ENCODE results near the gene GRIN2A. TPM values are rescaled to one million over a fixed set of nuclear protein-coding genes. Genes with fewer than 3 reads are reported as not detected.

The GRIN2A gene
- total RNA-seq, 1 donor from 2014 or later = not detected

DNA sequence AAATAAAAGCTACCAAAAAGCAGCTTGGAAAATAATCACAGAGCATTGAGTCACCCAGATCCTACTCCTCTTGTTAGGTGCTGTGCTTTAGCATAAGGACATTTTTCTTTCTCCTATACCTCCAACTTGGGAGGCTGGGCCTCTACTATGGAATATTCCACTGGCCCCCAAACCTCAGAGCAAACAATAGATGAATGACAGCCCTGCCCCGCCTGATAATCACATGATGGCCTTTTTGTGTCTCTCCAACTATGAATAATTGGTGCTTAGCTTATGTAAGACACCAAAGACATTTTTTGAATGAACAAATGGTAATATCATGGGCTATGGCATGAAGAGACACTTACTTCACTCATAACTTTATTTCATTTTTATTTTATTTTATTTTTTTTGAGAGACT, 250.2 kb downstream of the GRIN2A start:
- no peak overlapping the region for H3K4me3 ChIP-seq (ENCODE audit: low read depth, low read length)
- H3K36me3 ChIP-seq (ENCODE audit: control insufficient read depth, insufficient read depth, low read length) = no peaks in the 10 kb centered on the region
- DNase-seq (ENCODE audit: low read depth) (no peak), FAIRE-seq (no peak)
- H3K27me3 ChIP-seq (ENCODE audit: control insufficient read depth, insufficient read depth, low read length) = no peaks in the 10 kb centered on the region
- TF ChIP-seq, protein P1, sequence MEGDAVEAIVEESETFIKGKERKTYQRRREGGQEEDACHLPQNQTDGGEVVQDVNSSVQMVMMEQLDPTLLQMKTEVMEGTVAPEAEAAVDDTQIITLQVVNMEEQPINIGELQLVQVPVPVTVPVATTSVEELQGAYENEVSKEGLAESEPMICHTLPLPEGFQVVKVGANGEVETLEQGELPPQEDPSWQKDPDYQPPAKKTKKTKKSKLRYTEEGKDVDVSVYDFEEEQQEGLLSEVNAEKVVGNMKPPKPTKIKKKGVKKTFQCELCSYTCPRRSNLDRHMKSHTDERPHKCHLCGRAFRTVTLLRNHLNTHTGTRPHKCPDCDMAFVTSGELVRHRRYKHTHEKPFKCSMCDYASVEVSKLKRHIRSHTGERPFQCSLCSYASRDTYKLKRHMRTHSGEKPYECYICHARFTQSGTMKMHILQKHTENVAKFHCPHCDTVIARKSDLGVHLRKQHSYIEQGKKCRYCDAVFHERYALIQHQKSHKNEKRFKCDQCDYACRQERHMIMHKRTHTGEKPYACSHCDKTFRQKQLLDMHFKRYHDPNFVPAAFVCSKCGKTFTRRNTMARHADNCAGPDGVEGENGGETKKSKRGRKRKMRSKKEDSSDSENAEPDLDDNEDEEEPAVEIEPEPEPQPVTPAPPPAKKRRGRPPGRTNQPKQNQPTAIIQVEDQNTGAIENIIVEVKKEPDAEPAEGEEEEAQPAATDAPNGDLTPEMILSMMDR (IDR thresholded peaks at IDR 0.05; ENCODE audit: insufficient read depth, low read length, severe bottlenecking) = no peak

DNA sequence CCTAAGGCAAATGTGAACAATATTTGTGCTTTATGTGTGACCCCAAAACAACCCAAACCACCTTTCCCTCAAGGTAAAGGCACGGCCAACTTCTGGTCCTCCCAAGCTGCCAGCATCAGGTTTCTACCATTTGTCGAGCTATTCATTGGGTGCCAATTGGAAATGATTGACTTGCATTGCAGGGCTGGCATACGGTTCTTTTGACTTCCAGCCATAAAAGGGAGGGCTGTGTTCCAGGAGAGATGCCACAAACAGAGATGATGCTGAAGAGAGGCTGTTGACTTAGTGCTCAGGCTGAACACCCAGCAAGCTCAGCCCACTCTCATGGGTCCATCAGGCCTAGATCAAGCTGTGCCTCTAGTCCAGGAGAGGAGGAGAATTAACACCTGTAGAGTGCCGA, 252.4 kb downstream of the GRIN2A start:
- Histone ChIP-seq H3K36me3 (ENCODE audit: control insufficient read depth, insufficient read depth, low read length) (no peaks in the 10 kb centered on the region), H3K27me3 (ENCODE audit: control insufficient read depth, insufficient read depth, low read length) (no peaks in the 10 kb centered on the region), H3K4me3 (ENCODE audit: low read depth, low read length) (no peak overlapping the region)
- FAIRE-seq = no peak
- TF ChIP-seq, protein P1 (IDR thresholded peaks at IDR 0.05; ENCODE audit: insufficient read depth, low read length, severe bottlenecking) = no peak
- DNase-seq (ENCODE audit: low read depth) = no peak

DNA sequence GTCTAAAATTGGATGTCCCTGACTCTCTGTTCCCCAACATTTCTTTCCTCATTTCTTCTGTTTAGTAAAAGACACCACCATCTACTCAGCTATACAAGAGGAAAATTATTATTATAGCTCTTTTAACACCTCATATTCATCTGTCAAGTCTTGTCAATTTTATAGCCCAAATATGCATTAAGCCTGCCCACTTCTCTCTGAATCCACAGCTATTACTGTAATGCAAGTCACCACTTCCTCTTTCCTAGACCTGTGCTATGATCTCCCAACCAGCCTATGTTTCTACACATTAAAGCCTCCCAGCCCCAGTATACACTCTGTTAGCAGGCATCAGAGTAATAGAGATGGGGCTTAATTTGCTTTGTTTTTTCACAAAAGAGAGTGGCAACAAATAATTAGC, 252.9 kb downstream of the GRIN2A start:
- no peaks in the 10 kb centered on the region for H3K36me3 ChIP-seq (ENCODE audit: control insufficient read depth, insufficient read depth, low read length)

GRCh38 chr16:9922441-9922840, 259.8 kb downstream of the GRIN2A start:
- Histone ChIP-seq H3K36me3 (ENCODE audit: control insufficient read depth, insufficient read depth, low read length) (no peaks in the 10 kb centered on the region), H3K4me3 (ENCODE audit: low read depth, low read length) (no peak overlapping the region), H3K27me3 (ENCODE audit: control insufficient read depth, insufficient read depth, low read length) (no peaks in the 10 kb centered on the region)
- DNase-seq (ENCODE audit: low read depth) (no peak), FAIRE-seq (no peak)
- TF ChIP-seq, protein P1 (IDR thresholded peaks at IDR 0.05; ENCODE audit: insufficient read depth, low read length, severe bottlenecking) = no peak

More for the DNA sequence above, 252.9 kb downstream of the GRIN2A start:
- FAIRE-seq (no peak), DNase-seq (ENCODE audit: low read depth) (no peak)
- no peak overlapping the region for H3K4me3 ChIP-seq (ENCODE audit: low read depth, low read length)
- no peaks in the 10 kb centered on the region for H3K27me3 ChIP-seq (ENCODE audit: control insufficient read depth, insufficient read depth, low read length)
- TF ChIP-seq, protein P1 (IDR thresholded peaks at IDR 0.05; ENCODE audit: insufficient read depth, low read length, severe bottlenecking) = no peak

DNA sequence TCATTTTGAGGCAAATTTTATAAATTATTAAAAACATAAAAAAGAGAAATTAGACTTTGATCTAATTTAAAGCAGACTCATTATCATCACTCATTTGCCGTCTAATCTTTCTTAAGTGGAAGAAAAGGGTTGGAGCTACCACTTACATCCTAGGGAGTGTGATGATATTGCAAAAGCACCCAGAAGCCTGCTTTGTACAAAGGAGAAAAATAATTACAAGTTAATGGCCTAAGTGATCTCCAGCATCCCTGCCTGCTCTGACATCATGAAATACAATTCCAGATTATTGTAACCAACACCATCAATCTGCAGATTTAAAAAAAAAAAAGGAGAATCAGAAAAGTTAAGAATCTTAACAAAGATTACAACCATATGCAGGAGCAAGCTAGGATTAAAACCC, 260.2 kb downstream of the GRIN2A start:
- DNase-seq (ENCODE audit: low read depth) = no peak
- Histone ChIP-seq H3K36me3 (ENCODE audit: control insufficient read depth, insufficient read depth, low read length) (no peaks in the 10 kb centered on the region), H3K4me3 (ENCODE audit: low read depth, low read length) (no peak overlapping the region), H3K27me3 (ENCODE audit: control insufficient read depth, insufficient read depth, low read length) (no peaks in the 10 kb centered on the region)
- TF ChIP-seq, protein P1 (IDR thresholded peaks at IDR 0.05; ENCODE audit: insufficient read depth, low read length, severe bottlenecking) = no peak
- FAIRE-seq = no peak

DNA sequence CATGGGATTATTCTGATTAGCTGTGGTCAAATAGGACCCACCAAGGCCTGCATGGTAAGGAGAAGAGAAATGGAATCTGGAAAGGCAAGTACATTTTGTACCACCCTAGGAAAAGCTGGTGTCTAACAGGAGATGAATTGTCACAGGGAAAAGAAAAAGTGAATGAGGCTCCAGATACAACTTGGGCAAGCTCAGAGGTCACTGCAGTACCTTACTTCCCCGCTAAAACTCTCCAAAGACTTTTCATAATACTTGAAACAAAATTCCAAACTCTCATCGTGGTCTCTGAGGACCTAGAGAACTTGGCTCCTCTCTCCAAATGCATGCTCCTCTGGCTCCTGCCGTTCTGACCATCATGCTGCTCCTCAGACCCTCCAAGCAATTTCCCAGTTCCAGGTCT, 262.8 kb downstream of the GRIN2A start:
- no peaks in the 10 kb centered on the region for H3K36me3 ChIP-seq (ENCODE audit: control insufficient read depth, insufficient read depth, low read length)
- no peak for DNase-seq (ENCODE audit: low read depth)
- FAIRE-seq = no peak
- H3K27me3 ChIP-seq (ENCODE audit: control insufficient read depth, insufficient read depth, low read length) = no peaks in the 10 kb centered on the region
- no peak overlapping the region for H3K4me3 ChIP-seq (ENCODE audit: low read depth, low read length)
- TF ChIP-seq, protein P1 (IDR thresholded peaks at IDR 0.05; ENCODE audit: insufficient read depth, low read length, severe bottlenecking) = no peak

All from bronchial epithelial cell (primary cell).